Loucy (cell line): ENCODE measurements around the gene CFAP52.
"Not testable (repeated sequence)": the region's sequence is repeated elsewhere in the genome, so short reads cannot be mapped to it uniquely, and the experiment has no call there.

Source experiments
- H2AFZ ChIP-seq: fragments of 200-600 bp; sonication (generic); 2 replicates; pipeline ENCODE4 v1.6.0; 2016; ENCODE audit warnings: antibody characterized with exemption, mild to moderate bottlenecking, low read length, moderate library complexity
- H3F3A ChIP-seq: fragments of 200-600 bp; 2 replicates; pipeline ENCODE4 v1.6.0; 2016; ENCODE audit warnings: antibody characterized with exemption, low read depth, mild to moderate bottlenecking
- H3K27me3 ChIP-seq: fragments of 200-600 bp; sonication (generic); 2 replicates; pipeline ENCODE4 v1.6.1; 2014; ENCODE audit warnings: low read length, mild to moderate bottlenecking; ENCODE audit not compliant: insufficient read depth, poor library complexity, severe bottlenecking
- H3K36me3 ChIP-seq: fragments of 200-600 bp; sonication (generic); 2 replicates; pipeline ENCODE4 v1.6.1; 2016; ENCODE audit warnings: low read length; ENCODE audit not compliant: insufficient read depth
- H3K4me1 ChIP-seq: fragments of 200-600 bp; sonication (generic); 2 replicates; pipeline ENCODE4 v1.5.1; 2014; ENCODE audit warnings: low read length, mild to moderate bottlenecking; ENCODE audit not compliant: insufficient read depth, poor library complexity, severe bottlenecking
- H3K4me2 ChIP-seq: fragments of 200-600 bp; sonication (generic); 2 replicates; pipeline ENCODE4 v1.6.0; 2014; ENCODE audit warnings: antibody characterized with exemption, low read length, low read depth, mild to moderate bottlenecking; ENCODE audit not compliant: poor library complexity, severe bottlenecking
- H3K4me3 ChIP-seq: fragments of 200-600 bp; sonication (generic); 2 replicates; pipeline ENCODE4 v1.5.1; 2014; ENCODE audit warnings: low read length, mild to moderate bottlenecking, mixed read lengths; ENCODE audit not compliant: poor library complexity, severe bottlenecking
- H3K79me2 ChIP-seq: fragments of 200-600 bp; sonication (generic); 2 replicates; pipeline ENCODE4 v1.6.1; 2014; ENCODE audit warnings: low read length; ENCODE audit not compliant: insufficient read depth
- H3K9ac ChIP-seq: fragments of 200-600 bp; sonication (generic); 2 replicates; pipeline ENCODE4 v1.6.0; 2014; ENCODE audit warnings: mild to moderate bottlenecking, low read depth, low read length, moderate library complexity; ENCODE audit not compliant: poor library complexity, severe bottlenecking
- H3K9me2 ChIP-seq: fragments of 200-600 bp; sonication (generic); replicated peaks from 2 replicates; pipeline ENCODE4 v1.6.1; 2016; ENCODE audit warnings: low read depth, low read length, mixed read lengths
- H3K9me3 ChIP-seq: fragments of 200-600 bp; sonication (generic); 2 replicates; pipeline ENCODE4 v1.6.1; 2014; ENCODE audit warnings: mild to moderate bottlenecking, antibody characterized with exemption, low read length, low read depth; ENCODE audit not compliant: insufficient read depth
- H4K20me1 ChIP-seq: fragments of 200-600 bp; sonication (generic); 2 replicates; pipeline ENCODE4 v1.6.0; 2014; ENCODE audit warnings: antibody characterized with exemption, low read length, mild to moderate bottlenecking; ENCODE audit not compliant: insufficient read depth, poor library complexity, severe bottlenecking
- CTCF ChIP-seq: fragments of 200-600 bp; sonication (generic); conservative IDR thresholded peaks from 2 replicates; pipeline ENCODE4 v1.5.1; 2014; ENCODE audit warnings: mild to moderate bottlenecking, antibody characterized with exemption, low read length
- EZH2phosphoT487 ChIP-seq: fragments of 200-600 bp; IDR thresholded peaks from 2 replicates; pipeline ENCODE4 v1.6.1; 2018; ENCODE audit warnings: antibody characterized with exemption, mild to moderate bottlenecking, moderate library complexity, borderline replicate concordance

CFAP52 gene

GRCh38 chr17:9658593-9659211 is 82.3 kb downstream of the CFAP52 start:
- no peak overlapping the region for H2AFZ ChIP-seq
- no peak overlapping the region for H3K4me3 ChIP-seq
- H3F3A ChIP-seq = no peaks in the 10 kb centered on the region
- H4K20me1 ChIP-seq = no peaks in the 10 kb centered on the region
- no peaks in the 10 kb centered on the region for H3K9me3 ChIP-seq
- TF ChIP-seq CTCF = no peak
- no peak for TF ChIP-seq EZH2phosphoT487
- H3K4me1 ChIP-seq = no peaks in the 10 kb centered on the region
- H3K9me2 ChIP-seq = no peaks in the 10 kb centered on the region
- no peaks in the 10 kb centered on the region for H3K79me2 ChIP-seq
- H3K4me2 ChIP-seq = no peak overlapping the region
- peaks cover 23% of the 10 kb centered on the region for H3K36me3 ChIP-seq
- no peaks in the 10 kb centered on the region for H3K27me3 ChIP-seq
- no peak overlapping the region for H3K9ac ChIP-seq

- H3F3A ChIP-seq = no peaks in the 10 kb centered on the region
- TF ChIP-seq EZH2phosphoT487 = no peak
- no peak for TF ChIP-seq CTCF
- H3K9ac ChIP-seq = no peak overlapping the region
These were observed 84.6 kb downstream of the CFAP52 start for GRCh38 chr17:9661027-9661426.

GRCh38 chr17:9663511-9663910 is 87.1 kb downstream of the CFAP52 start:
- H2AFZ ChIP-seq, H3K4me2 ChIP-seq, H3K9me3 ChIP-seq, H3F3A ChIP-seq, H3K4me3 ChIP-seq, H3K9me2 ChIP-seq, H4K20me1 ChIP-seq, H3K79me2 ChIP-seq, H3K4me1 ChIP-seq, H3K9ac ChIP-seq, H3K27me3 ChIP-seq: not testable (repeated sequence)
- H3K36me3 ChIP-seq = peaks cover 11% of the 10 kb centered on the region; the same call in 1 of the 2 replicates

More at GRCh38 chr17:9661027-9661426, 84.6 kb downstream of the CFAP52 start:
- no peak overlapping the region for H2AFZ ChIP-seq
- H3K79me2 ChIP-seq = no peaks in the 10 kb centered on the region
- no peaks in the 10 kb centered on the region for H3K27me3 ChIP-seq
- H3K9me3 ChIP-seq = no peaks in the 10 kb centered on the region
- H3K4me3 ChIP-seq = no peak overlapping the region
- peaks cover 23% of the 10 kb centered on the region for H3K36me3 ChIP-seq
- H3K9me2 ChIP-seq = no peaks in the 10 kb centered on the region
- no peaks in the 10 kb centered on the region for H3K4me1 ChIP-seq
- H4K20me1 ChIP-seq = no peaks in the 10 kb centered on the region
- H3K4me2 ChIP-seq = no peak overlapping the region

- no peak overlapping the region for H3K4me3 ChIP-seq
- no peaks in the 10 kb centered on the region for H3K9me3 ChIP-seq
- no peaks in the 10 kb centered on the region for H3K9me2 ChIP-seq
- H3K4me1 ChIP-seq = peaks cover 6% of the 10 kb centered on the region
- no peak overlapping the region for H3K4me2 ChIP-seq
- no peaks in the 10 kb centered on the region for H3K27me3 ChIP-seq
- peaks cover 8% of the 10 kb centered on the region; the same call in 1 of the 2 replicates for H3K36me3 ChIP-seq
- TF ChIP-seq CTCF = no peak
- no peak for TF ChIP-seq EZH2phosphoT487
- H4K20me1 ChIP-seq = no peaks in the 10 kb centered on the region
- no peak overlapping the region for H2AFZ ChIP-seq
- no peaks in the 10 kb centered on the region for H3F3A ChIP-seq
- H3K79me2 ChIP-seq = no peaks in the 10 kb centered on the region
- H3K9ac ChIP-seq = no peak overlapping the region
These were observed 90.1 kb downstream of the CFAP52 start for GRCh38 chr17:9666461-9667050.
